GM19238 (cell line): ENCODE data around the gene WDR82.
A peak's percentile ranks its signal among the peaks of the same experiment; 100 is the strongest.

Source experiments
- DNase-seq: peaks from one replicate; pipeline ENCODE4 v3.0.0; 2011; ENCODE audit warnings: low spot score; ENCODE audit not compliant: insufficient read length

Gene WDR82

GRCh38 chr3:52257911-52258310, 20.5 kb downstream of the WDR82 start:
- no peak for DNase-seq

GRCh38 chr3:52256622-52257021, 21.8 kb downstream of the WDR82 start:
- no peak for DNase-seq

DNA sequence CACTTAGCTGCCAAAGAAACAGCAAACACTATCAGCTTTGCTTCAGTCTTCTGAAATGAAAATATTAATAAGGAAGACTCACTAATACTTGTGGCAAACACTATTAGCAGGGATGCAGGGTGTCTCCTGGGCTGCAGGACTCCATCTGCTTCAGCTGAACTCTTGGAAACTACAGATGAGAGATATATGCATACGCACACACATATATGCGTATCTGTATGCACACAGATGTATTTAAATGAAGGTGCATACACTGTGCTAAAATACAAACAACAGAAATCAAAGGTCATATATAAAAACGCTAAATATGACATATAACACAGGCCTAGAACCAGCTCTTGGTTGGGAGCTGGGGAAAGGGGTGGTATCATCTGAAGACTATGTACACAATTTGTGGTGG, 22.3 kb downstream of the WDR82 start:
- DNase-seq: no peak

DNA sequence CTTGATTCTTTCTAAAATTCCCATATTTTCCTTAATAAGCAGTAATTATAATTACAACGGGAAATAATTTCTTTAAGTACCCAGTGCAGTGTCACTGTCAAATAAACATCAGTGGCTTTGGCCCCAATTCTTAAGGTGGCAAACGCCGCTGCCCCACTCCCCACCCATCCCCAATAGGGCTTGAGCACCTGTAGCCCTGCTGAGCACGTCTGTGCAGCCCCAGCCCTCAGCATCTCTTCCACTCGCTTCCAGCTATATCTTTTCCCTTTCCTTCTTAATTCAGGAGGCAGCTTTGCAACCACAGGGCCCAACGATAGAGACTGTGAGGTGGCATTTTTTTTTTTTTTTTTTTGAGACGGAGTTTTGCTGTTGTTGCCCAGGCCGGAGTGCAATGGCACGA, 23.8 kb downstream of the WDR82 start:
- DNase-seq: no peak

DNA sequence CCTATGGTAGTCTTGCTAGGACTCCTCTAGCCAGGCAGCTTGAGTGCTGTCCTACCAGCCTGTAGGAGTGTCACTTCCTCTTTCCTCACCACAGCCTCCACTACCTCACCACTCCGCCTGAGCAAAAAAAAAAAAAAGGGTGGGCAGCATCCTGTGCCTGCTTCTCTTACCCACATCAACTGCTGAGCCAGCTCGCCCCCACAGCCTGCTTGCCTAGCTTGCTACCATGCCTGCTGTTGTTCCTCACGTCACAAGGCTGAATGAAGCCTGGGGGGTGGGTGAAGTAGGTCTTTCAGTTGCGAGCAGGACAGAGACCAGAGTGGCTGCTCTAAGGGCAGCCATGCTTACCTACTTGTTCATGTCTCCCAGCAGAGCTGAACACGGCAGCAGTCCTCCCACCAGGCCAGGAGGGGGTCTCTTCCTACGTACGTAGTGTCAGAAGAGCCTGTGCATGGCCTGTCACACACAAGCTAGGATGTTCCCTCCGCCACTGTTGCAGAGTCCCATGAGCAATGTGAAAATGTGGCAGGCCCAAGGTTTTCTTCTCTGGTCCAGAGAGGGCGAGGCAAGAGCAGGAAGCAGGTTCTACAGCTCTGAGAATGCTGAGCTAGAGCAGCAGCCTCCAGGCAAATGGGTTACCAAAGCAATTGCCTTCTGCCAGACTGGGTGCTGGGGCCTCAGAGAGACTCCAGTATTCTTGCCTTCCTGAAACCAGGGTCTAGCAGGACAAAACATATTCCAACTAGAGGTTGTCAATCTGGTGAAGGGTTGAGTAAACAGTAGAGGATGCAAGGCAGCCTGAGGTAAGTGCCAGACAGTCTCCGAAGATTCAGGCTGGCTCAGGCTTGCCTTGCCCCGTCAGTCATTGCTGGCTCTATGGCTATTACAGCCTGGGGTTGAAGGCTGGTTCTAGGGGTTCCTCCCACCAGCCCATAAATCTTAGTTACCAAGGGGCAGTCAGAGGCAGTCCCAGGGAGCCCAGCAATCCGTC, 24.8 kb downstream of the WDR82 start:
- DNase-seq: peak; percentile 89

GRCh38 chr3:52250122-52250521, 28.3 kb downstream of the WDR82 start:
- DNase-seq: no peak

DNA sequence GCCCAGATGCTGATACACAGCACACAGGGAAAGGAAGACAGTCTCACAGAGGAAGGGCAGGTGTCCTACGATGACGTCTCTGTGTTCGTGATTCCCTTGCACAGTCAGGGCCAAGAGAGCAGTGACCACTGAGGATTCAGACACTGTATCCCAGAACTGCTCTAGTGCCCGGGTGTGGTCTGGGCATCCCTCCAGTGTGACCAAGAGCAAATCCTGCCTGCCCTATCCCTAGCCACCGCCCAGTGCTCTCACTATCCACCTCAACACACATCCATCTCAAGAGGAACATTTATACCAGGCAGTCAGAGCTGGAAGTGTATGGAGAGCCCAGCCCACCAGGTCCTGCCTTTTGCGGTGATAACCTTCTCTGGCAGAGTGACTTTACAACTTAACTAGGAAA, 28.8 kb downstream of the WDR82 start:
- no peak for DNase-seq

GRCh38 chr3:52248816-52249547, 29.5 kb downstream of the WDR82 start:
- DNase-seq: no peak

- DNase-seq: no peak
Measured at GRCh38 chr3:52248165-52248541, 30.3 kb downstream of the WDR82 start.

DNA sequence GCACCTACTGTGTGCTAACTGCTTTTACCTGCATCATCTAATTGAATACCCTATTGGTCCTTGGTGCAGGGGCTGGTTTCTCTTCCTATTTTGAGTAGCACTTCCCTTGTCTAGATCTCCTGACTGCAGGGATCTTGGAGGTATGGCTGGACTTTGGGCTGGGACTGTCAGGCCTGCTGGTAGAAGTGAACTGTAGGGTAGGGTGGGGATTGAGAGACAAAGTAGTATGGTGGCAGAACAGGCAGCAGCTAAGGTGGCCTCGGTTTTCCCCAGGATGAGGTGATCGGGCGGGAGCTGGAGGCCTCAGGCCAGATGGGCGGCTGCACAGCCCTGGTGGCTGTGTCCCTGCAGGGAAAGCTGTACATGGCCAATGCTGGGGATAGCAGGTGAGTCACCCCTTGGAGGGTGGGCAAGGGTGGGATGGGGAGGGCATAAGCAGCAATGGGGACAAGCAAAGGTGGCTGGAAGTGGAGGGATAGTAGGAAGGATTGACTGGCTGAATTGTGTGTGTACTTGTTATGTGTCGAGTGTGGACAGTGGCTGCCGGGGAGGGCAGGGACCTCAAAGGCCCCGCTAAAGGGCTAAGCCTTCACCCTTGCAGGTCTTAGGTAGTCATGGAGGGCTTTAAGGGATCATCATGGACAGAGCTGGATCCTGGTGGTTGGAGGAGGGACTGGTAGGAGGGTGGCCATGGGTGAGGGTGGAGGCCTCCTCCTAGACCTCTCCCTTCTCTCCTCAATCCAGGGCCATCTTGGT, 30.9 kb downstream of the WDR82 start:
- no peak for DNase-seq

DNA sequence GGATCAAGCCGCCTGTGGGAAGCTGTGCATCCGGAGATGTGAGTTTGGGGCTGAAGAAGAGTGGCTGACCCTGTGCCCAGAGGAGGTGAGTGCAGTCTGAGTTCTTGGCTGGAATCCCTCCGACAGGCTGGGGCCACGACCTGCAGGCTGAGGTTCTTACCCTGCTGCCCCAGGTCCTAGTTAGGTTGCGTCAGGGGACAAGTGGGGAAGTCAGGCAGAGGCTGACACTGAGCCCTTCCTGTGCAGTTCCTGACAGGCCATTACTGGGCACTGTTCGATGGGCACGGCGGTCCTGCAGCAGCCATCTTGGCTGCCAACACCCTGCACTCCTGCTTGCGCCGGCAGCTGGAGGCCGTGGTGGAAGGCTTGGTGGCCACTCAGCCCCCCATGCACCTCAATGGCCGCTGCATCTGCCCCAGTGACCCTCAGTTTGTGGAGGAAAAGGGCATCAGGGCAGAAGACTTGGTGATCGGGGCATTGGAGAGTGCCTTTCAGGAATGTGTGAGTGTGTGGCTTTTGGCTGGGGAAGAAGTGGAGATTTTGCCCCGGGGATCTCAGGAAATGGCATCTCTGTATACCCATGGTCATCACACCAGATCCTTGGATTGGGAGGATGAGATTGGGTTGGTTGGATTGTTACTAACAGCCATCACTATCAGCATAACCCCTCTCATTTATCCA, 31.6 kb downstream of the WDR82 start:
- DNase-seq: no peak

DNA sequence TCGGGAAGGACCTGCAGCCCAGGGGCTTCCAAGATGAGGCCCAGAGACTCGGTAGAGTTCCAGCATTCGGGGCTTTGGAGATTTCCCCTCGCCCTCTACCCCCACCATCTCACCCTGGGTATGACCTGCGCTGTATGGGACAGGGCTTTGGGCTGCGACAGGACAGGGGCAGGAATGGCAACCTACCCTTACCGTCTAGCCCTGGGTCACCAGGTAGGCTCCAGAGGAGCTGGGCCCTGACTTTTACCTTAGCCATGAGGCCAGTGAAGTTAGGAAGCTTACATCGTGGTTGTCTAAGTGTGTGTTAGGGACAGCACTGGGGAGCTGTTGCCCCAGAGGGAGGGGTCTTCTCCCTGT, 32.2 kb downstream of the WDR82 start:
- no peak for DNase-seq

DNA sequence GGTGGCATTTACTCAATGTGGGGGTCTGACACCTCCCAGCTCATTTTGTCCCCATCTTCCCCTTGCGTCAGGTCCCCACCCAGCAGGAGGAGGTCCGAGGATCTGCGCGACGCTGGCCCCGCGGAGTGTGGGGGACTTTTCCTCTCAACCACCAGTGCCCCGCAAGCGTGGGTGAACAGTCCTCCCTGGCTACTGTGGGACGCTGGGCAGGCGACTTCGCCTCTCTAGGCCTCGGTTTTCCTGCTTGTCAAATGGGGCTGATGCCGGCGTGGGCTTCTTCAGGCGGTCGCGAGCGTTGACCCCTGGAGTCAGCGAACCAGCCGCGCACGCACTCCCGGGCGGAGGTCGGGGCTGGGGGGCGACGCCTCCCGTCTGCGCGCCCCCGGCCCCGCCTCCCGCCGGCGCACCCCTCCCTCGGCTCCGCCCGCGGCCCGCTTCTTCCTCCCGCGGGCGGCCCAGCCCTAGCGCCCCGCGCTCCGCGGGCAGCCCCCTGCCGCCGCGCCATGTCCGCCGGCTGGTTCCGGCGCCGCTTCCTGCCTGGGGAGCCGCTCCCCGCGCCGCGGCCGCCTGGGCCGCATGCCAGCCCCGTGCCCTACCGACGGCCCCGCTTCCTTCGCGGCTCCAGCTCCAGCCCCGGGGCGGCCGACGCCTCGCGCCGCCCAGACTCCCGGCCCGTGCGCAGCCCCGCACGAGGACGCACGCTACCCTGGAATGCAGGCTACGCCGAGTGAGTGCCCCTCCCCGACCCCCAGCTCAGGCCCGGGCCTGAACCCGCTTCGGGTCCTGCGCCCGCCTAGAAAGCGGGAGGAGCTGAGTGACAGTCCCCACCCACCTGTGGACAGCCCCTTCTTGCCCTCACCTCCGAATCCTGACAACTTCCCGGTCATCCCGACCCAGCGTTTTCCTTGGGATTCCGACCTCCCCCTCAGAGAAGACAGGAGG, 32.9 kb downstream of the WDR82 start, which contains the start of gene PPM1M:
TSS of gene PPM1M (plus strand) at position 438 of the 942 bp plus-strand sequence. CDS start at position 504, 66 bp downstream.
- peak; percentile 72 for DNase-seq

GRCh38 chr3:52243791-52244628, 34.4 kb downstream of the WDR82 start:
- DNase-seq: peak; percentile 70

GRCh38 chr3:52242039-52242438, 36.4 kb downstream of the WDR82 start:
- no peak for DNase-seq

- no peak for DNase-seq
Measured at GRCh38 chr3:52240886-52241370, 37.5 kb downstream of the WDR82 start.

- DNase-seq: no peak
Measured at GRCh38 chr3:52240059-52240885, 38.2 kb downstream of the WDR82 start.
